ENCODE data around the gene AK3.

GRCh38 chr9:4718911-4719310, 22.1 kb downstream of the AK3 start:
- TF ChIP-seq CTCF (IDR thresholded peaks at IDR 0.05) (no peak), ZFX (IDR thresholded peaks at IDR 0.05; ENCODE audit: borderline replicate concordance) (no peak)

Data from 22Rv1 (cell line).